Measurements from ENCODE around the gene VMAC. TPM values are rescaled to one million over a fixed set of nuclear protein-coding genes. Genes with fewer than 3 reads are reported as not detected.

VMAC gene
- total RNA-seq, 1 experiment from 2014 or later, result 3.2 TPM

DNA sequence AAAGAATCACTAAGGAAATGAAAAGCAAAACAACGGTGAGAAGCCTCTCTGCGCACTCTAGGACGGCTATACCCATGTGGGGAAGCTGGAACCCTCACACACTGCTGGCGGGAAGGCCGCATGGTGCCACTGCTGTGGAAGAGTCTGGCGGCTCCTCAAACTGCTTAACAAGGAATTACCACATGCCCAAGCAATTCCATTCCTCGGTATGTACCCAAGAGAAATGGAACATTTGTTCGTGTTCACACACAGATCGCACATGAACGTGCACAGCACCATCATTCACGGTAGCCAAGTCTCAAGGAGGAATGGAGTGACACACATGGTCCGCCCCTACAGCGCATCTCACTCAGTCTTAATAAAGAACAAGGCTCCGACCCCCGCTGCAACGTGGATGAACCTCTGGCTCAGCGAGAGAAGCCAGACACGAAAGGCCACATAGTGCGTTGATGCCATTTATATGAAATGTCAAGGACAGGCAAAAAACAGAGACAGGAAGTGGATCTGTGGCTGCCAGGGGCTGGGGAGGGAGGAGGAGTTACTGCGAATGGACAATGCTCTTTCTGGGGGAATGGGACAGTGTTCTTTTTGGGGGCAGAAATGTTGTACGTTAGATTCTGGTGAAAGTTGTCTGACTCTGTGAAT, 17.0 kb downstream of the VMAC start:
- H3K36me3 ChIP-seq, result peaks cover 96% of the 10 kb centered on the region
- no peak overlapping the region for H3K27ac ChIP-seq
- no peak overlapping the region for H3K4me3 ChIP-seq
- no peak for DNase-seq (ENCODE audit: low read depth in 1 of 2, low spot score in 2 of 2)
- no peaks in the 10 kb centered on the region for H3K9me3 ChIP-seq (replicated peaks)
- H3K27me3 ChIP-seq (replicated peaks), result no peaks in the 10 kb centered on the region
- no peaks in the 10 kb centered on the region for H3K4me1 ChIP-seq (replicated peaks)

DNA sequence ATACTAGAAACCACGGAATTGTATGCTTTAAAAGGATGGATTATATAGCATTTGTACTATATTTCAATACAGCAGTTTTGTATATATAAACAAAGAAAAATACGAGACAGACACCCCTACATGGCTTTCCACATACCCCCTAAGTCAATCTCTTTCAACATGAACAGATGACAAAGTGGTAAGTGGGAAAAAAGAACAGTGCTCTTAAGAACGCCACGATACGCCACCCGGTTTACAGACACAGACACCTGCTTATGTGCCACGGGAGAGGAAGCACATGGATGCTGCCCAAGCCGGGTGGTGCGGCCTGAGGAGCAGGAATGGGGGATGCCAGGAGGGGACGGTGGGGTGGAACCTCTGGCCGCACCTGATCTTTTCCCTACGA, 17.5 kb downstream of the VMAC start:
- peaks cover 96% of the 10 kb centered on the region for H3K36me3 ChIP-seq

DNA sequence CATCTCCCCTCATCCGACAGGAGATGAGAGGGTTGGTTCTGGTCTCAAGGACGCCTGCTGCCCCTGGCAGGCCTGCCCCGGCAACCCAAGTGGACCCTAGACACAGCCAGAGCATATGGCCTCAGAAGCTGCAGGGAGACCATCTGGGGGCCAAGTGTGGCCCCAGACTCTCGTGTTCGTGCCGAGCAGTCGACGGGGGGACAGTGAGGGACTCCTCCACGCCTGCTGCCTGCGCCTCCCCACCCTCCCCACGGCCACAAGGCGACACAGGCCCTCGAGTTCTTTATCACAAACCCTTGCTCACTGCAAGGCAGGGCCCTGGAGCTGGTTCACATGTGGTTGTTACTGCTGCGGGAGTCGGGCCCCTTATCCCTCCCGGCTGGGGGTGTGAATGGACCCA, 18.7 kb downstream of the VMAC start:
- H3K4me1 ChIP-seq (replicated peaks), result no peaks in the 10 kb centered on the region
- H3K4me3 ChIP-seq, result no peak overlapping the region
- H3K27ac ChIP-seq, result no peak overlapping the region
- peaks cover 98% of the 10 kb centered on the region for H3K36me3 ChIP-seq
- no peaks in the 10 kb centered on the region for H3K27me3 ChIP-seq (replicated peaks)
- DNase-seq (ENCODE audit: low read depth in 1 of 2, low spot score in 2 of 2), result no peak
- H3K9me3 ChIP-seq (replicated peaks), result no peaks in the 10 kb centered on the region

More for the DNA sequence above, 17.5 kb downstream of the VMAC start:
- Histone ChIP-seq H3K9me3 (replicated peaks) (no peaks in the 10 kb centered on the region), H3K27ac (no peak overlapping the region), H3K27me3 (replicated peaks) (no peaks in the 10 kb centered on the region), H3K4me1 (replicated peaks) (no peaks in the 10 kb centered on the region), H3K4me3 (no peak overlapping the region)
- no peak for DNase-seq (ENCODE audit: low read depth in 1 of 2, low spot score in 2 of 2)

DNA sequence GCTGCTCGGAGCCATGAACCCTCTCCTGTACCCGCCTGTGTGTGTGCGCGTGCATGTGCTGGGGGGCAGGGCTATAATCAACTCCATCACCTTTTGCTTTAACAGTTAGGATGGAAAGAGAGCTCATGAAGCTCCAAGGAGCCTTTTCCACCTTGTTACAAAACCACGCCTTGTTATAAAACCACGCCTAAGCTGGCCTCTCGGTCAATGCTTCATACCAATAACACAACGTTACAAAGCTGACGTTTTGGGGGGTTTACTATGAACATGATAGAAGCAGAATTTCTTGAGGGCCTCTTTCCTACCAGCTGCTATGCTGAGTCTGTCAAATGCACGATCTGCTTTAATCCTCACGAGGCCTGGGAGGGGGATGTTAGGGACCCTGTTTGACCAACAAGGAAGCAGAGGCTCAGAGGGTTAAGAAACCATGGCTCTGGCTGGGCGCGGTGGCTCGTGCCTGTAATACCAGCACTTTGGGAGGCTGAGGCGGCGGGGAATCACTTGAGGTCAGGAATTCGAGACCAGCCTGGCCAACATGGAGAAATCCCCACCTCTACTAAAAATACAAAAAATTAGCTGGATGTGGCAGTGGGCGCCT, 21.3 kb downstream of the VMAC start:
- no peak for DNase-seq (ENCODE audit: low read depth in 1 of 2, low spot score in 2 of 2)
- H3K9me3 ChIP-seq (replicated peaks), result no peaks in the 10 kb centered on the region
- no peak overlapping the region for H3K27ac ChIP-seq
- no peaks in the 10 kb centered on the region for H3K4me1 ChIP-seq (replicated peaks)
- H3K27me3 ChIP-seq (replicated peaks), result no peaks in the 10 kb centered on the region
- no peak overlapping the region for H3K4me3 ChIP-seq
- peaks cover 99% of the 10 kb centered on the region for H3K36me3 ChIP-seq

DNA sequence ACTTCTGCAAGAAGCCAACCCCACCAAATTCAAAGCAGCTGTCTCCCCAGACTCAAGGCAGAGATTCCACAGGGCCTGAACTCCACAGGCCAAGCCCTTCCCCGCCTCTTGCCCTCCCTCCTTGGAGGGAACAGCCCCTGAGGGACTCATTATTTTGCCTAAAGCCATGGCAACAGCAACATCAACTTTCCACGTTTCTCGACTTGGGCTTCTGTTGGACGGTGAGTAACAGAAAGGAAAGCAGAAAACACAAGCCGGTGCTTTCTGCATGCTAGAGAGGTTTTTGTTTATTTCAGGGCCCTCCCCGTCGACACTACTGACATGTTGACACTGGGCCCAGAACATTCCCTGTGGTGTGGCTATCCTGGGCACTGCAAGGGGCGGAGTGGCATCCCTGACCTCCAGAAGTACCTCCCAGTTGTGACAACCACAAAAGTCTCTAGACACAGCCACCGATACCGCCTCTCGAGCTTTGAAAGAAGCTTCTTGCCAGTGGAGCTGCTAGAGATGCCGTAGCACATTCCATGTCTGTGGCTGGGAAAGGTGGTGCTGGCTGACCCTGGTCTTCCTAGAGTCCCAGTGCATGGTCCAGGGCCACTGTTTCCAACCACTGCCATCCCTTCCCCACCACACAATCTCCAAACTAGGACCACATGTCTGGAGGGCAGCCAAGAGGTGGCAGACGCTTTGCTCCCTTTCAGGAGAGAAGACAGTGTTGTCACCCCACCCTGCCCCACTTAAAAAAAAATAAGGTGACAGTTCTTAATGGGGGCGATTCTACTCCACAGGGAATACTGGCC, 22.2 kb downstream of the VMAC start:
- H3K9me3 ChIP-seq (replicated peaks), result no peaks in the 10 kb centered on the region
- no peak overlapping the region for H3K27ac ChIP-seq
- H3K36me3 ChIP-seq, result peaks cover 100% of the 10 kb centered on the region
- no peak for DNase-seq (ENCODE audit: low read depth in 1 of 2, low spot score in 2 of 2)
- H3K4me1 ChIP-seq (replicated peaks), result no peaks in the 10 kb centered on the region
- no peak overlapping the region for H3K4me3 ChIP-seq
- H3K27me3 ChIP-seq (replicated peaks), result no peaks in the 10 kb centered on the region

DNA sequence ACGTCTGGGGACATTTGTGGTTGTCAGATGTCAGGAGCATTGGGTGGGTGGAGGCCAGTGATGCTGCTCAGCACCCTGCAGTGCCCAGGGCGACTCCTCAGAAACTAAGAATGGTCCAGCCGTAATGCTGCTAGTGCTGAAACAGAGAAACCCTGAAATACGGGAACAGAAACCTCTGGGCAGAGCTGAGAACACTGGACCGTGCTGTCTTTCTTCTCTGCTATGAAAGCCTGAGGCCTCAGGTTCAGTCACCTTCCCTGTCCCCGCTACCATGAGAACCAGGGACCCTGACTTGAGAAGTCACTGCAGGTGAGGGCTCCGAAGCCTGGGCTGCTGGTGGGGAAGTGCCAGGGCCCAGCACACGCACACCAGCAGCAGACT, 22.8 kb downstream of the VMAC start:
- Histone ChIP-seq H3K27ac (no peak overlapping the region), H3K4me3 (no peak overlapping the region), H3K9me3 (replicated peaks) (no peaks in the 10 kb centered on the region), H3K27me3 (replicated peaks) (no peaks in the 10 kb centered on the region), H3K36me3 (peaks cover 100% of the 10 kb centered on the region), H3K4me1 (replicated peaks) (no peaks in the 10 kb centered on the region)
- no peak for DNase-seq (ENCODE audit: low read depth in 1 of 2, low spot score in 2 of 2)

DNA sequence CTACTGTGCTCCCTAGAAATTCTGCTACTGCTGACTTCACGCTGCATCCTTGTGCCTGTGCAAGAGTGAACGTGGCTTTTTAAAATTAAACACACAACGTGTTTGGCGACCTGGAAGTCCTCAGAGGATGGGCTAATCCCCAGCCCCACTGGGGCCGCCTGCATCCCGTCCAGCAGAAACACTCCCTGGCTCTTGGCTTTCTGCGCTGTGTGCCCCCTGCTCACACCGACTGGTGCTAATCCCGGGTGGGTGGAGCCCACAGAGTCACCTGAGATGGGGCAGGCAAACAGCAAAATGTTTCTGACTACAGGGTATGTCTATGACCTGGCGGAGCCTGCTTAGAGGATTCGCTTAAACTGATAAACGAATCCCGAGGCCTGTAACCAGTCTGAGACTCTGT, 24.5 kb downstream of the VMAC start:
- Histone ChIP-seq H3K9me3 (replicated peaks) (no peaks in the 10 kb centered on the region), H3K27ac (no peak overlapping the region), H3K4me1 (replicated peaks) (no peaks in the 10 kb centered on the region), H3K4me3 (no peak overlapping the region), H3K36me3 (peaks cover 98% of the 10 kb centered on the region), H3K27me3 (replicated peaks) (no peaks in the 10 kb centered on the region)
- no peak for DNase-seq (ENCODE audit: low read depth in 1 of 2, low spot score in 2 of 2)

DNA sequence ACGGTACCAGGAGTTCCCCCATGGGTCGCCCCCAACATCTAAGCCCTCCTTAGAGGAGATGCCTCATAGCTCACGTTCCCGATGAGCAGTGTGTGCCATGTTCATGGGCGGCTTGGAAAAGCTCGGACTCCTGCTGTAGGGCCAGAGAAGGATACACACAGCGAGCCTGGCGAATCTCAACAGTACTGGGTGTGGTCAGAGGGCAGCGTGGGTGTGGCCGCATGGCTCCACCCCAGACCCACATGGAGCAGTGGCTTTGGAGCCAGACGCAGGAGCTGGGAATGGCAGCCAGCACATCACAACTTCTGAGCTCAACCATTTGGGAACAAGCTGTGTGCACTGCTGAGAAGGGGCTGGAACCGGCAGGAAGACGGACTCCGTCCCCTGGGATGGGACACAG, 25.0 kb downstream of the VMAC start:
- Histone ChIP-seq H3K4me1 (replicated peaks) (no peaks in the 10 kb centered on the region), H3K36me3 (peaks cover 98% of the 10 kb centered on the region), H3K9me3 (replicated peaks) (no peaks in the 10 kb centered on the region), H3K27me3 (replicated peaks) (no peaks in the 10 kb centered on the region), H3K4me3 (no peak overlapping the region), H3K27ac (no peak overlapping the region)
- DNase-seq (ENCODE audit: low read depth in 1 of 2, low spot score in 2 of 2), result no peak

DNA sequence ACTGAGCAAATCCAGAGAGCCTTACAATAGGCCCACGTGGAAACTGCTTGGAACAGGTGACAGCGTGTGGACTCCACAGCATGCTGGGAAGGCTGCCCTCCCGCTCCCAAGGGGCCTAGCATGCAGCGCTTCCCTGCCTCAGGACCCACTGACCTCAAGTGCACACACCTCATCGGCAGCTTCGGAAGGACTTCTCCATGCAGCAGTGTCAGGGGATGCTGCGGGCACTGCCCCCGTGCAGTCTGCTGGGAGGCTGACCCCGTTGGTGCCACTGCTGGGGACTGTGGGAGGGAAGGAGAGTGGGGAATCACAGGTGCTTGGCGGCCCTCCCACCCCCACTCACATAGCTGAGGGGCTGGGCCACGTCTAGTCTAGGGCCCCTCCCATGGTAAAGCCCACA, 26.6 kb downstream of the VMAC start:
- H3K9me3 ChIP-seq (replicated peaks), result no peaks in the 10 kb centered on the region
- H3K27me3 ChIP-seq (replicated peaks), result no peaks in the 10 kb centered on the region
- no peak for DNase-seq (ENCODE audit: low read depth in 1 of 2, low spot score in 2 of 2)
- H3K4me3 ChIP-seq, result no peak overlapping the region
- no peaks in the 10 kb centered on the region for H3K4me1 ChIP-seq (replicated peaks)
- H3K27ac ChIP-seq, result no peak overlapping the region
- H3K36me3 ChIP-seq, result peaks cover 98% of the 10 kb centered on the region

DNA sequence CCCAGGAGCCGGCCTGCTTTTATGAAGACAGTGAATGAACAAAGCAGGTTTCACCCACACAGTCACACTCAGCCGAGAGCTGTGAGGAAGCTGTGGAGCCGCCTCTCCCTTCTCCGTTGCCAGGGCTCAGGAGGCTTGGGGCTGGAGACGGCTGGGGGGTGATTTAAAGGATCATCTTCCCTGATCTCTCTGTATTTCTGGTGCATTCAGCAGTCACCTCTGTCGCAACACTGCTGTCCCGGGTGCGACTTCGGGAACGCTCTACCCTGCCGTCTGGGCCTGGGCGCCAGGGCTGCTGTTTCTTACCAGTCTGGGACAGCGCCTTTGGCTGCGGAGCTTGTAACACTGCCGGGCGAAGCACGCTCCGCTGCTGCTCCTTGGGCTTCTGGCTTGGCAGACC, 27.5 kb downstream of the VMAC start:
- Histone ChIP-seq H3K36me3 (peaks cover 94% of the 10 kb centered on the region), H3K27ac (no peak overlapping the region), H3K27me3 (replicated peaks) (no peaks in the 10 kb centered on the region), H3K4me3 (no peak overlapping the region), H3K4me1 (replicated peaks) (no peaks in the 10 kb centered on the region), H3K9me3 (replicated peaks) (no peaks in the 10 kb centered on the region)
- DNase-seq (ENCODE audit: low read depth in 1 of 2, low spot score in 2 of 2), result no peak

DNA sequence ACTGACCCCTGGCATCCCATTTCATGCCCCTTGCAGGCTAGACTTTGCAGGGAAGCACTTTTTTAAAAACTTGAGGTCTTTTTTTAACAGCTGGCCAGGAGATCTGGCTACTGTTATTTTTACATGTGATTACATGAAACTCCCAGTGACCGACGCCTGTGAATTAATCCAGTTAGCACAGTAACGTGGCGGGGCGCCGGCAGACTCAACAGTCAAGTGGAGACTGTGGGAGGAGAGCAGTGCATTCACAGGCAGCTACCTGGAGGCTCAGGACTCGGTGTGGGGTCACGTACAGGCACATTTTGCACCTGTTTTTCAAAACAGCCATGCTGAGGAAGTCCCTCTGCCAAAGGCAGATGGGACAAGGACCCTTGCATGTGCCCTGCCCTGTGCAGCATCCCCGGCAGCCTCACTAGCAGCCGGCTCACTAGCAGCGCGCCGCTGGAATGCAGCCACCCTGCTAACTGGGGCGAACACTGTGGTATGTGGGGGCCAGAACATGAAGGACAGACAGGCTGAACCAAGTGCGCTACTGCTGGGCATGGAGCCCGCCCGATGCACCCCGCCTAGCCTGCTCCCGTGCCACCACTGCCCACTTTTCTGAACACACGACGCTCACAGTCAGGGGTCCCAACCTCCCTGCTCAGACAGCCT, 28.1 kb downstream of the VMAC start:
- Histone ChIP-seq H3K9me3 (replicated peaks) (no peaks in the 10 kb centered on the region), H3K27me3 (replicated peaks) (no peaks in the 10 kb centered on the region), H3K36me3 (peaks cover 93% of the 10 kb centered on the region), H3K4me3 (no peak overlapping the region), H3K27ac (no peak overlapping the region), H3K4me1 (replicated peaks) (no peaks in the 10 kb centered on the region)
- no peak for DNase-seq (ENCODE audit: low read depth in 1 of 2, low spot score in 2 of 2)

DNA sequence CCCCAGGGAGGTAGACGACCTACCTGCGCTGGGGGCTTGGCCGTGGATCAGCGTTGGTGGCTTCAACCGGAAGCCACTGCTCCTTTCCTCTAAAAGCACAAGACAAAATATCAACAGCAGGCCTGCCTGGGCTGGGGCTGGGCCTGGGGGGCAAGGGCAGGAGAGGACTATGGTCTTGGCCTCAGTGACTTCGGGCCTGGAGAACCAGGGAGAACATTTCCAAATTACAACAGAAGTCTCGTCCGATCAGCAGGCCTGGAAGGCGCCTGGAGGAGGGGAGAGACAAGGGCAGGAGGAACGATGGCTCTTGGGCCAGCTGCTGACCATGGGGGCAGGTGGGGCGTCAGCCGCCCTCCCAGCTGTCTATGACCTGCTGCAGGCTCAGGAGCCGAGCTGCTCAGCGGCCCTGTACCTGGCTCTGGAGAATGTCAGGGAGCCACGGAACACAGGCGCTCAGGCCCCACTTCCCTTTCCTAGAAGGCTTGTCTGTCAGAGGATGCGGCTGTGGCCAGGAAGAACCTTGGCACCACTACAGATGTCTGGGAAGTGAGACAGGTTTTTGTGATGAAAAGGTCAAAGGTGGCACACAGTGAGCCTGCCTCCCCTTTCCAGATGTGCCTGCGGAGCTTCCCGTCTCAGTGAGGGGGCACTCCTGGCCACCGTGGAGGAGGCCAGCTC, 28.9 kb downstream of the VMAC start:
- Histone ChIP-seq H3K27ac (no peak overlapping the region), H3K27me3 (replicated peaks) (no peaks in the 10 kb centered on the region), H3K36me3 (peaks cover 93% of the 10 kb centered on the region), H3K9me3 (replicated peaks) (no peaks in the 10 kb centered on the region), H3K4me3 (no peak overlapping the region), H3K4me1 (replicated peaks) (no peaks in the 10 kb centered on the region)
- no peak for DNase-seq (ENCODE audit: low read depth in 1 of 2, low spot score in 2 of 2)

DNA sequence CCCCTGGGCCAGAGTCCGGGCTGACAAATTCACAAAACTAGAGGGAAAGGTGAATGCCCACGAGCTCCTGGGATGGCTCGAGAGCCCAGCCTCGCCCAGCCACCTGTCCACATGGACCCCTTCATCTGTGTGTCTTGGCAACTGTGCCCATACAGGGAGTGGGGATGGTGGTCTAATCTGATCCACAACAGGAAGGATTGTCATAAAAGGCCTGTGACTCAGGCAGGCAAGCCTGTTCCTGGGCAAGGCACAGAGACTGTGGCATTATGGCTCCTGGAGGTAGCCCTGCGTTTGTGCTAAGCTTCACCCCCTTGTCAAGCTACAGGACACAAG, 29.4 kb downstream of the VMAC start:
- H3K36me3 ChIP-seq, result peaks cover 89% of the 10 kb centered on the region
- no peaks in the 10 kb centered on the region for H3K27me3 ChIP-seq (replicated peaks)
- no peak overlapping the region for H3K4me3 ChIP-seq
- no peaks in the 10 kb centered on the region for H3K9me3 ChIP-seq (replicated peaks)
- DNase-seq (ENCODE audit: low read depth in 1 of 2, low spot score in 2 of 2), result no peak
- H3K27ac ChIP-seq, result no peak overlapping the region
- no peaks in the 10 kb centered on the region for H3K4me1 ChIP-seq (replicated peaks)
